K562 (cell line): ENCODE results near the gene PCSK2. TPM values are rescaled to one million over a fixed set of nuclear protein-coding genes. Genes with fewer than 3 reads are reported as not detected.

Experiments
- ATAC-seq: fragments of 200-7000 bp; cut with Tn5 transposase; 3 replicates; pipeline ENCODE4 v1.9.1; 2020; ENCODE audit warnings: moderate library complexity
- BruUV-seq: library from RNA; stranded (reverse); fragments of 400-500 nt; replicated peaks from 2 replicates; lab custom pipeline; 2021; lab: Mats Ljungman, UMichigan
- CTCF ChIA-PET: fragments of 300-600 bp; formaldehyde crosslinking; extraction: SDS; loops from one replicate; lab custom pipeline; 2021; ENCODE audit warnings: low intra/inter-chr PET ratio; lab: Yijun Ruan, JAX
- POLR2A ChIA-PET: fragments of 300-600, 350-650 bp; sonication (Branson Sonifier 250); formaldehyde crosslinking; extraction: SDS; loops from one replicate; lab custom pipeline; 2021; ENCODE audit warnings: antibody characterized with exemption, inconsistent platforms; lab: Yijun Ruan, JAX
- DNase-seq, 4 experiments: peaks; one replicate each; pipeline versions ENCODE4 v3.0.0 to v3.0.0-alpha.2; 2011 to 2018; ENCODE audit warnings: low spot score in 3 of 4, mixed read lengths in 3 of 4; ENCODE audit errors: extremely low read depth in 1 of 4
- FAIRE-seq: peaks from 2 replicates; lab custom pipeline; 2011; peaks lifted over from hg19 to GRCh38; lab: Jason Lieb, UNC
- H2AFZ ChIP-seq: 2 replicates; pipeline ENCODE4 v1.6.0; 2011; ENCODE audit warnings: low read depth, low read length, control low read depth, inconsistent platforms
- H3K27ac ChIP-seq: fragments of 200-600 bp; 3 replicates; pipeline ENCODE4 v1.8.0; 2011; ENCODE audit warnings: low read depth, mild to moderate bottlenecking, control low read depth, inconsistent platforms, low read length, moderate library complexity, mixed read lengths; ENCODE audit errors: extremely low read depth
- H3K27me3 ChIP-seq, 2 experiments: fragments of 300-600 bp in 1 of 2; 2 replicates in 1 of 2; 3 replicates in 1 of 2; pipeline versions ENCODE4 v1.6.0 to v1.8.0; 2011; ENCODE audit warnings: inconsistent platforms in 2 of 2, low read length in 2 of 2, mild to moderate bottlenecking in 1 of 2, mixed read lengths in 1 of 2, moderate library complexity in 1 of 2; ENCODE audit not compliant: control insufficient read depth in 2 of 2, insufficient read depth in 2 of 2
- H3K36me3 ChIP-seq: fragments of 300-600 bp; 3 replicates; pipeline ENCODE4 v1.8.0; 2011; ENCODE audit warnings: mild to moderate bottlenecking, low read length, inconsistent platforms; ENCODE audit not compliant: control insufficient read depth, insufficient read depth
- H3K4me1 ChIP-seq, 2 experiments: fragments of 200-600 bp in 1 of 2; replicated peaks in 1 of 2; 2 replicates in 1 of 2; 3 replicates in 1 of 2; pipeline versions ENCODE4 v1.5.1 to v1.8.0; 2011; ENCODE audit warnings: inconsistent platforms in 2 of 2, low read length in 2 of 2, mild to moderate bottlenecking in 1 of 2, mixed read lengths in 1 of 2, moderate library complexity in 1 of 2; ENCODE audit not compliant: control insufficient read depth in 2 of 2, insufficient read depth in 2 of 2
- H3K4me2 ChIP-seq: 2 replicates; pipeline ENCODE4 v1.6.1; 2011; ENCODE audit warnings: low read length, control low read depth, inconsistent platforms, mixed read lengths; ENCODE audit not compliant: insufficient read depth
- H3K4me3 ChIP-seq: fragments of 200-600 bp; sonication (generic), shearing (Covaris generic); 2 replicates; pipeline ENCODE4 v1.5.1; 2016; ENCODE audit warnings: control low read depth, inconsistent platforms
- H3K79me2 ChIP-seq: fragments of 200-600 bp; 3 replicates; pipeline ENCODE4 v1.8.0; 2011; ENCODE audit warnings: low read length, inconsistent platforms; ENCODE audit not compliant: control insufficient read depth, insufficient read depth
- H3K9ac ChIP-seq, 2 experiments: 2 replicates each; pipeline versions ENCODE4 v1.6.0 to v1.6.1; 2011; ENCODE audit warnings: low read depth in 2 of 2, low read length in 2 of 2, control low read depth in 1 of 2, inconsistent platforms in 1 of 2, mild to moderate bottlenecking in 1 of 2, mixed read lengths in 1 of 2; ENCODE audit not compliant: insufficient read depth in 1 of 2
- H3K9me1 ChIP-seq: one replicate; pipeline ENCODE4 v1.6.0; 2011; ENCODE audit warnings: inconsistent platforms, mild to moderate bottlenecking, low read length, moderate library complexity; ENCODE audit not compliant: control insufficient read depth, insufficient read depth
- H3K9me3 ChIP-seq: replicated peaks from 2 replicates; pipeline ENCODE4 v1.5.1; 2011; ENCODE audit warnings: low read depth, low read length, inconsistent platforms; ENCODE audit not compliant: control insufficient read depth, insufficient read depth
- H4K20me1 ChIP-seq: replicated peaks from 2 replicates; pipeline ENCODE4 v1.6.1; 2011; ENCODE audit warnings: low read length, inconsistent platforms, mixed read lengths; ENCODE audit not compliant: control insufficient read depth, insufficient read depth
- HMGN3 ChIP-seq: IDR thresholded peaks from 2 replicates; pipeline ENCODE4 v1.6.1; 2011; ENCODE audit warnings: borderline replicate concordance, low read depth, mild to moderate bottlenecking, mixed read lengths, low read length; ENCODE audit not compliant: insufficient read length; ENCODE audit errors: extremely low read depth
- LARP7 ChIP-seq: fragments of 450-650 bp; IDR thresholded peaks from 2 replicates; pipeline ENCODE4 v1.6.1; 2016
- MAFG ChIP-seq: fragments of 450-650 bp; conservative IDR thresholded peaks from 2 replicates; pipeline ENCODE4 v1.6.1; 2016; ENCODE audit warnings: missing genetic modification characterization, missing compliant biosample characterization
- SIX5 ChIP-seq, 2 experiments: IDR thresholded peaks; 2 replicates each; pipeline ENCODE4 v1.6.1; 2011; ENCODE audit warnings: low read length in 2 of 2, borderline replicate concordance in 1 of 2, low read depth in 1 of 2, mild to moderate bottlenecking in 1 of 2, moderate library complexity in 1 of 2; ENCODE audit not compliant: insufficient read depth in 1 of 2
- ZNF316 ChIP-seq: fragments of 450-650 bp; IDR thresholded peaks from 2 replicates; pipeline ENCODE4 v1.6.1; 2016
- WGBS: fragments of 100-300 bp; shearing (Covaris generic); methylation state at CpG from one replicate; pipeline ENCODE4 v1.1.6; 2016; ENCODE audit warnings: low coverage, mixed read lengths; ENCODE audit not compliant: insufficient coverage; ENCODE audit errors: missing lambda C conversion rate; 5-methylcytosine and 5-hydroxymethylcytosine counted together
- in situ Hi-C: fragments of 300-500 bp; cut with MboI; formaldehyde crosslinking; loops from 4 replicates; pipeline ENCODE4 v1.15.0; 2018; ENCODE audit warnings: inconsistent platforms, mixed read lengths
- intact Hi-C: fragments of 100-400 bp; cut with micrococcal nuclease; formaldehyde crosslinking; loops from 2 replicates; pipeline ENCODE4 v1.14.2; 2022
- polyA plus RNA-seq, 8 experiments: library from polyadenylated mRNA; depleted of rRNA in 4 of 8; stranded (reverse) in 5 of 8; unstranded in 3 of 8; fragments of >200 nt; fragmentation: Nextera tagmentation in 2 of 8; fragmentation: Illumina TruSeq in 1 of 8; extraction: Ambion mirVana in 2 of 8; extraction: Trizol in 1 of 8; gene quantifications; 2 replicates each; pipeline versions ENCODE4 v1.2.1 to v1.2.3, GENCODE V29; 2011 to 2014; ENCODE audit warnings: inconsistent platforms in 1 of 8, missing spikeins in 1 of 8
- total RNA-seq, 7 experiments: library from RNA; depleted of rRNA in 6 of 7; stranded (reverse); fragments of >200 nt in 6 of 7; fragmentation: Illumina TruSeq in 2 of 7; extraction: Trizol in 2 of 7; gene quantifications; 2 replicates each; pipeline versions ENCODE4 v1.2.1 to v1.2.3, GENCODE V29; 2011 to 2021; ENCODE audit warnings: low replicate concordance in 1 of 7
- TF ChIP-seq, protein P1 (sequence below): sonication (generic); formaldehyde crosslinking; IDR thresholded peaks from 2 replicates; pipeline ENCODE4 v1.8.0; 2022; ENCODE audit warnings: mild to moderate bottlenecking, missing genetic modification reagents
- TF ChIP-seq, protein P2 (sequence below): fragments of 450-650 bp; conservative IDR thresholded peaks from 2 replicates; pipeline ENCODE4 v1.6.1; 2016; ENCODE audit warnings: missing genetic modification characterization, low read depth, mild to moderate bottlenecking, missing compliant biosample characterization, moderate library complexity
- TF ChIP-seq, protein P3 (sequence below): fragments of 250-450 bp; sonication (Bioruptor Pico); IDR thresholded peaks from 2 replicates; pipeline ENCODE4 v1.9.0; 2021; ENCODE audit warnings: mild to moderate bottlenecking, inconsistent platforms

PCSK2 gene
- total and polyA plus RNA-seq, 9 of the 15 experiments (the other 6 are each of a cell fraction or from before 2014, with no cell fraction given): 0.04 to 0.07 (median 0.05) TPM; not detected in 6

DNA sequence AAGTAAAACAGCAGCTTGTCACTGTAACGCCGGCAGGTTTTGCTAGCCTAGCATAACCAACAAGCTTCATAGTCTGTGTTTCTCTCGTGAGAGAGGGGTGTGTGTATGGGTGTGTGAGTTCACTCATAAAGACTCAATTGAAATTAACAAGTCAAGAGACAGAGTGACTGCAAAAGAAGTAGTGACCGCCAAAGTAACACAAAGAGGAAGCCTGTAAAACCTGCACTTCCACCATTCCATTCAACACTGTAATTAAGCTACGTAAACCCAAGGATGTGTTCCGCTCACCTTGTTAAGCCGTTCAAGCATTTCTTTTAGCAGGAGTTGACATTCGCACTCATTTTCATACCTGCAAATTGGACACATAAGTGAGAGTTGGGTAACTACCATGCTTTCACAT, 297.7 kb downstream of the PCSK2 start (continued):
- TF ChIP-seq, protein P1, sequence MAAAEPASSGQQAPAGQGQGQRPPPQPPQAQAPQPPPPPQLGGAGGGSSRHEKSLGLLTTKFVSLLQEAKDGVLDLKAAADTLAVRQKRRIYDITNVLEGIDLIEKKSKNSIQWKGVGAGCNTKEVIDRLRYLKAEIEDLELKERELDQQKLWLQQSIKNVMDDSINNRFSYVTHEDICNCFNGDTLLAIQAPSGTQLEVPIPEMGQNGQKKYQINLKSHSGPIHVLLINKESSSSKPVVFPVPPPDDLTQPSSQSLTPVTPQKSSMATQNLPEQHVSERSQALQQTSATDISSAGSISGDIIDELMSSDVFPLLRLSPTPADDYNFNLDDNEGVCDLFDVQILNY: no peak
- TF ChIP-seq, protein P2, sequence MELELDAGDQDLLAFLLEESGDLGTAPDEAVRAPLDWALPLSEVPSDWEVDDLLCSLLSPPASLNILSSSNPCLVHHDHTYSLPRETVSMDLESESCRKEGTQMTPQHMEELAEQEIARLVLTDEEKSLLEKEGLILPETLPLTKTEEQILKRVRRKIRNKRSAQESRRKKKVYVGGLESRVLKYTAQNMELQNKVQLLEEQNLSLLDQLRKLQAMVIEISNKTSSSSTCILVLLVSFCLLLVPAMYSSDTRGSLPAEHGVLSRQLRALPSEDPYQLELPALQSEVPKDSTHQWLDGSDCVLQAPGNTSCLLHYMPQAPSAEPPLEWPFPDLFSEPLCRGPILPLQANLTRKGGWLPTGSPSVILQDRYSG (tag): no peak
- TF ChIP-seq HMGN3: no peak
- no peak for TF ChIP-seq LARP7

DNA sequence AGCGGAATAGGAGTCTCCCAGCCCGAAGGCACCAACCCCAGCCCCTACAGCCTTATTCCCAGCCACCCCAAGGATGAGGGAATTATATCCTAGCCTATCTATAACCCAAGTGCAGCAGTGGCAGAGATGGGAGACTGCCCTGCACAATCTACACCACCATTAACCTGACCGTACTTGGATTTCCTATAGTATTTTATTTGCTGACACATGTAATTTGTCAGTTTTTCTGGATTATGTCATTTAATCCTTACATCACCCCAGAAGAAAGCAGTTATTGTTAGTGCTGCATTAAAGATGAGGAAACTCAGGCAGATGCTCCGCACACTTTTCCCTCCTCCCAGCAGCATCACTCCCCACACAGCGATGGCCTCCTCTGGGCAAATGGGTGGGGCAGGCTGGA, 298.3 kb downstream of the PCSK2 start:
- H3K79me2 ChIP-seq: no peaks in the 10 kb centered on the region
- CTCF ChIA-PET: no interaction called here
- TF ChIP-seq ZNF316: peak; percentile 73
- TF ChIP-seq SIX5 (IDR thresholded peaks at IDR 0.05; ENCODE audit: borderline replicate concordance in 1 of 2, insufficient read depth in 1 of 2, low read depth in 1 of 2, low read length in 2 of 2): no peak
- TF ChIP-seq MAFG (tag): peak; percentile 70
- TF ChIP-seq, protein P3, sequence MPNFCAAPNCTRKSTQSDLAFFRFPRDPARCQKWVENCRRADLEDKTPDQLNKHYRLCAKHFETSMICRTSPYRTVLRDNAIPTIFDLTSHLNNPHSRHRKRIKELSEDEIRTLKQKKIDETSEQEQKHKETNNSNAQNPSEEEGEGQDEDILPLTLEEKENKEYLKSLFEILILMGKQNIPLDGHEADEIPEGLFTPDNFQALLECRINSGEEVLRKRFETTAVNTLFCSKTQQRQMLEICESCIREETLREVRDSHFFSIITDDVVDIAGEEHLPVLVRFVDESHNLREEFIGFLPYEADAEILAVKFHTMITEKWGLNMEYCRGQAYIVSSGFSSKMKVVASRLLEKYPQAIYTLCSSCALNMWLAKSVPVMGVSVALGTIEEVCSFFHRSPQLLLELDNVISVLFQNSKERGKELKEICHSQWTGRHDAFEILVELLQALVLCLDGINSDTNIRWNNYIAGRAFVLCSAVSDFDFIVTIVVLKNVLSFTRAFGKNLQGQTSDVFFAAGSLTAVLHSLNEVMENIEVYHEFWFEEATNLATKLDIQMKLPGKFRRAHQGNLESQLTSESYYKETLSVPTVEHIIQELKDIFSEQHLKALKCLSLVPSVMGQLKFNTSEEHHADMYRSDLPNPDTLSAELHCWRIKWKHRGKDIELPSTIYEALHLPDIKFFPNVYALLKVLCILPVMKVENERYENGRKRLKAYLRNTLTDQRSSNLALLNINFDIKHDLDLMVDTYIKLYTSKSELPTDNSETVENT (CRISPR knock-in tag): no peak

More for the DNA sequence above, 298.3 kb downstream of the PCSK2 start:
- H3K36me3 ChIP-seq: no peaks in the 10 kb centered on the region
- H3K4me2 ChIP-seq: no peak overlapping the region
- no peak overlapping the region for H3K27ac ChIP-seq
- no peaks in the 10 kb centered on the region for H3K9me1 ChIP-seq
- H4K20me1 ChIP-seq: no peaks in the 10 kb centered on the region
- no peaks in the 10 kb centered on the region for H3K9me3 ChIP-seq
- DNase-seq: no peak
- H2AFZ ChIP-seq: no peak overlapping the region
- H3K9ac ChIP-seq: no peak overlapping the region
- POLR2A ChIA-PET: no interaction called here
- no TSS peak for BruUV-seq
- no peak overlapping the region for H3K4me3 ChIP-seq
- WGBS: 37% methylated on average over 5 of the region's 5 CpGs
- no peaks in the 10 kb centered on the region for H3K4me1 ChIP-seq
- no peak for ATAC-seq
- peaks cover 0 to 19% of the 10 kb centered on the region in 2 experiments; a peak in 2 of 5 replicates for H3K27me3 ChIP-seq
- in situ Hi-C loops (no loop called here), intact Hi-C loops (no loop called here)
- FAIRE-seq: no peak
